Measurements from ENCODE around the gene RASSF3. TPM values are rescaled to one million over a fixed set of nuclear protein-coding genes. Genes with fewer than 3 reads are reported as not detected.
"Not testable (repeated sequence)": the region's sequence is repeated elsewhere in the genome, so short reads cannot be mapped to it uniquely, and the experiment has no call there.

RASSF3 gene
- total RNA-seq, 2 experiments from 2014 or later: 81.3 to 83.7 TPM

GRCh38 chr12:64580681-64581080, 29.6 kb upstream of the RASSF3 start:
- DNase-seq: no peak
- Mint-ChIP-seq H3K27me3 (no peaks in the 10 kb centered on the region), H3K4me1 (peaks cover 17% of the 10 kb centered on the region), H3K4me3 (no peak overlapping the region), H3K36me3 (ENCODE audit: low read depth) (no peaks in the 10 kb centered on the region), H3K9me3 (peaks cover 3% of the 10 kb centered on the region), H3K27ac (no peak overlapping the region)
- CTCF ChIA-PET: no interaction called here
- POLR2A ChIA-PET: no interaction called here

DNA sequence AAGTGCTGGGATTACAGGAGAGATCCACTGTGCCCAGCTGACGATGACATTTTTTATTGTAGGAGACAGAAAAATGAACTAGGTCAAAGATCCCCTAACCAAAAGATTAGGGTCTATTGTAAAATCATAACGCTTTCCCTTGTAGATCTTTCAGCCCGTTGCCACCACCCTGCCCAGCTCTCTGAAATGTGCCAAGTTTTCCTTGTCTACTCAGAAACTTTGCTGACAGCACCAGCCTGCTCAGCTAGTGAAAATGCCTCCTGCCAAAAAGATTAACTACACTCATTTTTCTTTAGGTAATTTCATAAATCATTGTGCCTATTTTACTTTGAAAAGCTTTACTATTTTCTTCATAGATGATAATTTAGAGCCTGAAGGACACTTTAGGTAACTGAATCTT, 28.2 kb upstream of the RASSF3 start:
- no peaks in the 10 kb centered on the region for H3K9me3 Mint-ChIP-seq
- H3K4me3 Mint-ChIP-seq: no peak overlapping the region
- H3K4me1 Mint-ChIP-seq: peaks cover 17% of the 10 kb centered on the region
- ChIA-PET CTCF (no interaction called here), POLR2A (interaction anchor here (1.5 kb wide), 1 partner anchor 27 kb away, joined by 5 read pairs; no protein-coding TSS in a partner anchor)
- DNase-seq: no peak
- no peak overlapping the region for H3K27ac Mint-ChIP-seq
- H3K36me3 Mint-ChIP-seq (ENCODE audit: low read depth): no peaks in the 10 kb centered on the region
- no peaks in the 10 kb centered on the region for H3K27me3 Mint-ChIP-seq

DNA sequence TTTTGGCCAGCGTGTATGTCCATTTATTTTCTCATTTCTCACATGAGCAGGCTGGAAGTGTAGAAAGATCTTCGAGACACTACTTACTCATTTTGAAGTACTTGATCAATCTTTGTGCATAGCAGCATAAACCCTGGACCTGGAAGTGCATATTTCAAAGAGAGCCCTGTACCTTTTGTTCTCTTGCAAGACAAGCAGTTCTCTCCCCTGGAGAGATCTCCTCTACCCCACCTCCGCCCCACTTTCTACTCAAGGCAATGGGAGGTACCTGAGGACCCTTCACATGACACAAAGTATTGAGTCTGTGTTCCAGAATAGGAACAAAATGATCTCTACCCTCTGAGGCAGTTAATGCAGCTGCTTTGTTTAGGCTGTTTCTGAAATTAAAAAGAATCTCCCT, 27.4 kb upstream of the RASSF3 start:
- CTCF ChIA-PET: interaction anchor here (1.0 kb wide), 1 partner anchor 216 kb away, joined by 3 read pairs; no protein-coding TSS in a partner anchor
- no peak for DNase-seq
- H3K27ac Mint-ChIP-seq: no peak overlapping the region
- no peaks in the 10 kb centered on the region for H3K36me3 Mint-ChIP-seq (ENCODE audit: low read depth)
- POLR2A ChIA-PET: no interaction called here
- no peaks in the 10 kb centered on the region for H3K27me3 Mint-ChIP-seq
- no peak overlapping the region for H3K4me3 Mint-ChIP-seq
- no peaks in the 10 kb centered on the region for H3K9me3 Mint-ChIP-seq
- H3K4me1 Mint-ChIP-seq: peaks cover 17% of the 10 kb centered on the region

GRCh38 chr12:64583395-64583770, 26.9 kb upstream of the RASSF3 start:
- H3K27me3 Mint-ChIP-seq; H3K9me3 Mint-ChIP-seq; DNase-seq; H3K36me3 Mint-ChIP-seq (ENCODE audit: low read depth): not testable (repeated sequence)
- ChIA-PET CTCF (interaction anchor here (0.6 to 1.2 kb wide), 4 partner anchors 24 to 215 kb away, joined by 3 to 4 read pairs (median 4); no protein-coding TSS in a partner anchor), POLR2A (interaction anchor here (1.1 kb wide), 2 partner anchors 26 to 98 kb away, joined by 3 to 6 read pairs; no protein-coding TSS in a partner anchor)
- peak overlapping the region; percentile 27 for H3K27ac Mint-ChIP-seq
- peak overlapping the region; percentile 13 for H3K4me3 Mint-ChIP-seq
- peaks cover 17% of the 10 kb centered on the region for H3K4me1 Mint-ChIP-seq

DNA sequence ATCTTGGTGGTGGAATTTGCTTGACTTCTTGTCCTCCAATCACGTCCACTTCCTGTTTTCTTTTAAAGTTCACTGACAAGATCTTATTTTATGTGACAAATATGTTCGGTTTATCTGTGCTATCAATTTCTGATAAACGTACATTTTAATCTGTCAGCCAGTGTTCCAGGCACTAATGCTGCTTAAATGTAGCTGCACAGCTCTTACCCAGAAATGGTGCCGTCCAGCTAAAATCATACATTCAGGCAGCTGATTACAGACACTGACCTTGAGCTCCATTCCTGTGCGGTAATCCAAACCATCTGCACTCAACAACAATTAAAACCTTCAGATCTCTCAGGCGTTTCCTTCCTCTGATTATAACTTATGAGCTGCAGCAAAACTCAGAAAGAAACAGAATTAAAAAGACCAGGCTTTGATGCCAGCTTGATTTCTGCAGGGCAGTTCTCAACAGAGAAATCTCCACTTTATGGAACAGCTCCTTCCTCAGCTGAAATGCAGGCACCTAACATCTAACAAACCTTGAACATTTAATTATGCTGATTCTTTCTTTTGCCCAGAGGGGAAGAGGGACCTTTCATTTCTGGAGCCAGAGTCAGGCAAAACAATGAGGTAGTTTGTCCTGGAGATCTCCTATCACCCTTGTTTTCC, 26.4 kb upstream of the RASSF3 start:
- Mint-ChIP-seq H3K36me3 (ENCODE audit: low read depth) (no peaks in the 10 kb centered on the region), H3K4me3 (peak overlapping the region; percentile 13), H3K27ac (peak overlapping the region; percentile 27), H3K4me1 (peaks cover 17% of the 10 kb centered on the region), H3K9me3 (no peaks in the 10 kb centered on the region), H3K27me3 (no peaks in the 10 kb centered on the region)
- ChIA-PET CTCF (interaction anchor here (0.6 to 1.2 kb wide), 4 partner anchors 24 to 215 kb away, joined by 3 to 4 read pairs (median 4); no protein-coding TSS in a partner anchor), POLR2A (interaction anchor here (1.1 kb wide), 2 partner anchors 25 to 98 kb away, joined by 3 to 6 read pairs; no protein-coding TSS in a partner anchor)
- no peak for DNase-seq

- ChIA-PET POLR2A (no interaction called here), CTCF (interaction anchor here (0.9 kb wide), 1 partner anchor 212 kb away, joined by 3 read pairs; no protein-coding TSS in a partner anchor)
- no peaks in the 10 kb centered on the region for H3K9me3 Mint-ChIP-seq
- DNase-seq: no peak
- no peak overlapping the region for H3K4me3 Mint-ChIP-seq
- peaks cover 17% of the 10 kb centered on the region for H3K4me1 Mint-ChIP-seq
- no peaks in the 10 kb centered on the region for H3K27me3 Mint-ChIP-seq
- no peak overlapping the region for H3K27ac Mint-ChIP-seq
- no peaks in the 10 kb centered on the region for H3K36me3 Mint-ChIP-seq (ENCODE audit: low read depth)
Measured at GRCh38 chr12:64585104-64585503, 25.2 kb upstream of the RASSF3 start.

DNA sequence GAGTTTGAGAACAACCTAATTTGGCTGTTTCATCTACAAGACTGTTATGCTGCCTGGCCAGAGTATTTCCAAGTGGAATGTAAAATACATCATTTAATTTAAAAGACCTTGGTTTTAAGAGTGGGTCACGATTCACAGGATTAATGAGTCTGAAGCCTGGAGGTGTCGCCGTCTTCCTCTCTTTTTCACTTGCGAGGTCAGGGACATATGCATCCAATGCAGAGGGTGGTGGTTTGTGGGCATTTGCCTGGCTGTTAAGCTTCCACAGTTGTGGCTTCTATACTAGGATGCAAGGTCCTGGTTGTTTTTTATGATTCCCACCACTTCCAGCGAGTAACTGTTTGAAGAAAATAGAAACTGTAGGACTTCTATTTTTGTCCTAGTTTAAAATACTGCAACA, 22.8 kb upstream of the RASSF3 start:
- CTCF ChIA-PET: interaction anchor here (1.0 kb wide), 2 partner anchors 16 to 21 kb away, joined by 3 to 5 read pairs; no protein-coding TSS in a partner anchor
- DNase-seq: no peak
- Mint-ChIP-seq H3K27me3 (no peaks in the 10 kb centered on the region), H3K36me3 (ENCODE audit: low read depth) (no peaks in the 10 kb centered on the region), H3K9me3 (no peaks in the 10 kb centered on the region), H3K27ac (no peak overlapping the region), H3K4me3 (no peak overlapping the region), H3K4me1 (peaks cover 17% of the 10 kb centered on the region)
- POLR2A ChIA-PET: interaction anchor here (1.1 kb wide), 1 partner anchor 21 kb away, joined by 4 read pairs; no protein-coding TSS in a partner anchor

- no peak overlapping the region for H3K27ac Mint-ChIP-seq
- H3K27me3 Mint-ChIP-seq: no peaks in the 10 kb centered on the region
- H3K9me3 Mint-ChIP-seq: no peaks in the 10 kb centered on the region
- H3K4me1 Mint-ChIP-seq: no peaks in the 10 kb centered on the region
- no peak overlapping the region for H3K4me3 Mint-ChIP-seq
- ChIA-PET POLR2A (interaction anchor here (1.0 to 1.3 kb wide), 2 partner anchors 19 to 52 kb away, joined by 3 to 8 read pairs; no protein-coding TSS in a partner anchor), CTCF (interaction anchor here (0.8 to 1.4 kb wide), 2 partner anchors 21 to 101 kb away, joined by 3 to 7 read pairs; no protein-coding TSS in a partner anchor)
- DNase-seq: no peak
- no peaks in the 10 kb centered on the region for H3K36me3 Mint-ChIP-seq (ENCODE audit: low read depth)
Measured at GRCh38 chr12:64590183-64590582, 20.1 kb upstream of the RASSF3 start.

DNA sequence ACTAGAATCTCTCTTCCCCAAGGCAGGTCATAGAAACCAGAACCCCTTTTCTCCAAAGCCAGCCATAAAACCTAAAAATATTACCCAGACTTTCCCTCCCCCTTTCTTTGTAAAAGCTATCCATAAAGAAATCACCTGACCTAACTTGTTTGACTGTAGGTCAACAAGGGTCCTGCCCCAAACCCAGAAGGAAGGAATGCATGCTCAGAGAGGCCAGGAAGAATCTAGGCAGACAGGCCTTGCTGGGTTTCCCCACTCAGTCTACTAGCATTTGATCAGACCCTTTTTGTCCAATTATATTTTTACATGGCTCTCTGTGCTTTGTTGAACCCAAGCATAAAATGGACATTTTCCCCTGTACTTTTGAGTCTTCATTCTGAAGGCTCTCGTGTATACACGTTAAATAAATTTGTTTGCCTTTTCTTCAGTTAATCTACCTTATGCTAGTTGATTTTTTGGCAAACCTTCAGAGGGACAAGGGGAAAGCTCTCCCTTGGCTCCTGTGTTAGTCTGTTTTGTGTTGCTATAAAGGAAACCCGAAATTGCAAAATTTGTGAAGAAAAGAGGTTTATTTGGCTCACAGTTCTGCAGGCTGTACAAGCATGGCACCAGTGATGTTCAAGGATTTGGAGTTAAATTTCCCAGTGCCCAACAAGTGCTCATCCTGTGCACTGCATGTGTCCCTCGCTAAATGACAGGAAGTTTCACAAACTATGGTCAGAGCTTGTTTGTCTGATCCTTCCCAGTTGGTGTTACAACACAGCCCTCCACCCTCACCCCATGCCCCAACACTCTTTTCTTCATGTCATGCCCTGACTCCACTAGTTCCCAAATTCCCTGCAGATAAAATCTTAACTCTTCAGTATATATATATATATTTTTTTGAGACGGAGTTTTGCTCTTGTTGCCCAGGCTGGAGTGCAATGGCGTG, 14.2 kb upstream of the RASSF3 start:
- POLR2A ChIA-PET: interaction anchor here (1.3 kb wide), 1 partner anchor 134 kb away, joined by 3 read pairs; no protein-coding TSS in a partner anchor
- H3K4me1 Mint-ChIP-seq: peaks cover 33% of the 10 kb centered on the region
- no peaks in the 10 kb centered on the region for H3K27me3 Mint-ChIP-seq
- no peak for DNase-seq
- peaks cover 2% of the 10 kb centered on the region for H3K9me3 Mint-ChIP-seq
- H3K4me3 Mint-ChIP-seq: no peak overlapping the region
- peaks cover 2% of the 10 kb centered on the region for H3K36me3 Mint-ChIP-seq (ENCODE audit: low read depth)
- CTCF ChIA-PET: no interaction called here
- H3K27ac Mint-ChIP-seq: no peak overlapping the region

DNA sequence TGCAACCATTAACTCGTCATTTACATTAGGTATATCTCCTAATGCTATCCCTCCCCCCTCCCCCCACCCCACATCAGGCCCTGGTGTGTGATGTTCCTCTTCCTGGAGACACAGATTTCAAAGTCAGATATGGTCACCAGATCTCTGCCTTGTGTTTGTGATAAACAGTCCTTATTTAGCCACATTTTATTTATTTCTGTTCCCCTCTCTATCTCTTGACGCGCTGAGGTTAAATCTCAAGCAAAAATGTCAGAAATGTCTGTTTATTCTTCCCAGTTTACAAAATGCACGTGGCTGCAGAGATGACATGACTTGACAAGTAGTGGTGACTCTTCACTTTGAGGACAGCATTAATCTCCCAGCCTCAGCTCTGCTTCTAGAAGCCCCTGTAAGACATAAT, 11.5 kb upstream of the RASSF3 start:
- H3K27me3 Mint-ChIP-seq: no peaks in the 10 kb centered on the region
- CTCF ChIA-PET: interaction anchor here (2.5 kb wide), 1 partner anchor 49 kb away, joined by 7 read pairs; no protein-coding TSS in a partner anchor
- DNase-seq: no peak
- H3K4me3 Mint-ChIP-seq: no peak overlapping the region
- peaks cover 2% of the 10 kb centered on the region for H3K36me3 Mint-ChIP-seq (ENCODE audit: low read depth)
- POLR2A ChIA-PET: interaction anchor here (1.0 to 4.7 kb wide), 2 partner anchors 11 to 96 kb away, joined by 3 to 22 read pairs; partner anchors contain the start of gene RASSF3
- no peak overlapping the region for H3K27ac Mint-ChIP-seq
- H3K9me3 Mint-ChIP-seq: peaks cover 2% of the 10 kb centered on the region
- peaks cover 33% of the 10 kb centered on the region for H3K4me1 Mint-ChIP-seq

DNA sequence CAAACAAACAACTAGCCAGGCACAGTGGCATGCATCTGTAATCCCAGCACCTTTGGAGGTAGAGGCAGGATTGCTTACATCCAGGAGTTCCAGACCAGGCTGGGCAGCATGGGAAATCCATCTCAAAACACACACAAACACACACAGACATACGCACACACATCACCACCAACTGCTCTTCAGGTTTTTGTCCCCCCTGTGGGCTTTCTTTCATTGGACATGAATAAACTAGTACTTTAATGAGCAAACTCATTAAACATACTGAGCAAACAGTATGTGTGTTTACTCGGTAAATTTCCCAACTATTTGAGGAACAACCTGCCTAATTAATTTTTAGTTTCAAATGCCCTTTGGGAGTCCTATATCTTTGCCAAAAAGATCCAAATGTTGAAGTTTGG, 10.1 kb upstream of the RASSF3 start:
- H3K36me3 Mint-ChIP-seq (ENCODE audit: low read depth): peaks cover 2% of the 10 kb centered on the region
- H3K9me3 Mint-ChIP-seq: peaks cover 2% of the 10 kb centered on the region
- DNase-seq: no peak
- H3K27ac Mint-ChIP-seq: peak overlapping the region; percentile 29
- POLR2A ChIA-PET: interaction anchor here (4.7 kb wide), 1 partner anchor 10 kb away, joined by 22 read pairs; the partner anchor contains the start of gene RASSF3
- H3K4me1 Mint-ChIP-seq: peaks cover 33% of the 10 kb centered on the region
- no peak overlapping the region for H3K4me3 Mint-ChIP-seq
- H3K27me3 Mint-ChIP-seq: no peaks in the 10 kb centered on the region
- CTCF ChIA-PET: interaction anchor here (1.0 to 2.5 kb wide), 2 partner anchors 9 to 51 kb away, joined by 3 to 7 read pairs; no protein-coding TSS in a partner anchor

GRCh38 chr12:64603183-64603841, 7.0 kb upstream of the RASSF3 start:
- peaks cover 26% of the 10 kb centered on the region for H3K4me1 Mint-ChIP-seq
- POLR2A ChIA-PET: no interaction called here
- H3K4me3 Mint-ChIP-seq: no peak overlapping the region
- H3K9me3 Mint-ChIP-seq: no peaks in the 10 kb centered on the region
- DNase-seq: no peak
- CTCF ChIA-PET: interaction anchor here (1.0 to 1.7 kb wide), 2 partner anchors 54 to 86 kb away, joined by 3 to 8 read pairs; no protein-coding TSS in a partner anchor
- no peaks in the 10 kb centered on the region for H3K27me3 Mint-ChIP-seq
- no peaks in the 10 kb centered on the region for H3K36me3 Mint-ChIP-seq (ENCODE audit: low read depth)
- H3K27ac Mint-ChIP-seq: no peak overlapping the region

Measured in activated CD4-positive, alpha-beta memory T cell treated with anti-CD3 and anti-CD28 coated beads, Interleukin-2, amount 10 ng/mL, durations not matched to agents 7 days and 5 days (primary cell).